GM21526 (cell line): Measurements from ENCODE around the gene ARHGAP19.

Source experiments
- ATAC-seq: cut with Tn5 transposase; IDR thresholded peaks from one replicate; pipeline ENCODE4 v1.9.1; 2021; ENCODE audit warnings: moderate library complexity; ENCODE audit not compliant: unreplicated experiment, low FRiP score

The ARHGAP19 gene

DNA sequence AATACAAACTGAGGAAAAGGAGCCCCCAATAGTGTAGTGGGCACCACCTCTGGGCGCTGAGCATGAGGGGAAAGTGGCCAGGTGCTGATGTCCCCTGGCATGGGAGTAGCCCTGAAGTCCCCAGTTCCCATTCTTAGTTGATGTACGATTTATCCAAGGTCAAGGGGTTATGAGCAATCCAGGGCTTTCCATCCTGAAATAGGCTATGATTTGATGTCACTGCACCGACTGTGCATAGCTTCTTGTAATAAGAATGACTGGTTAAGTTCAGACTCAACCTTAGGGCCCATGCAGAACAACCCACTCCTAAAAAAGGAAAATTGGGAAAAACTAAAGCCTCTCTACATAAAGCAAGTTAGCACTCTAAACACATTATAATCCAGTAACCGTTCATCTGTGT, 31.1 kb upstream of the ARHGAP19 start:
- ATAC-seq = no peak

DNA sequence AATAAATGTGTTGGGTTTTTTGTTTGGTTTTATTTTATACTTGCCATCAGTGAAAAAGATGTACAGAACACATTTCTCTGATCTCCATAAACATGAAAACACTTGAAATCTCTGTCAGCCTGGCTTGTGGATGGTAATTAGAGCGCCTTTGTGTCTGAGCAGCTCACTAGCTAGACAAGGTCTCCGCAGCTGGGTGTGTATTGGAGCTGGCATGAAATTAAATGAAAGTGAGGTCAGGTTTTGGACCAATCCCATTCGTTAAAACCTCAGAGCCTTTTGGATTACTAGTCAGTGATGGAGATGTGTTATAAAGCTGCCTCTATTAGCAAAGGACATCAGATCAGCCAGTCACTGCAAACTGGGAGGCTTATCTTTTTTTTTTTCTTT, 29.4 kb upstream of the ARHGAP19 start:
- no peak for ATAC-seq

DNA sequence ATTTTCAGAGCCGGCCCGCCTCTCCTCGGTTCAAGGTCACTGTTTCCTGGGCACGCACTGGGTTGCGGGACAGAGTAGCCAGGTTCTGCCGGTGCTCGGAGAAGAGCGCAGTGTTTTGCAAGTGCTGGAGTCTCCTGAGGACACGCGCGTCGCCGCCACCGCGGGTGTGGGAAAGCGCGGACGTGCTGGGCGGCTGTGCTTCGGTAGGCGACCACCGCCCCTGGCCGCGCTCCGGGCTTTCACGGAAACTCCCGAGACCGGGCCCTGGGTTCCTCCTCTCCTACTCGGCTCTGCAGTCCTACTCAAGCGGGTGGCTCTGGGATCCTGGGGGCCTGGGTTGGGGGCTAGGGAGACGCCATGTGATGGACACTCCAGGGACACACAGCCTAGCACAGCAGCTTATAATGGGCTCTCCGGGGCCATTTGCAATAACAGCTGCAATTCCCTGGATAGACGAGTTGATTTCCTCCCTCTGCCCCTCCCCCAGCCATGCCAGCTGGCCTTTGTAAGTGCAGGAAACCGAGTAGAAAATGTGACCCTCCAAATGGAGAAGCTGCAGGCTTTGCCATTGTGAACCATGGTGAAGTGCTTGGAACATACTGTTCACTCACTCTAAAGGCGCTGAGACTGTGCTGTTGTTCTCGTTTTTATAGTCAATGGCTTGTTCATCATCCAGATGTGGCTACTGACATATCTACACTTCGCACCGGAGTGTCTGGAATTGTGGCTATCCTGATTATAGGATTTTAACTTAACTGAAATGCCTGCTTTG, 28.8 kb upstream of the ARHGAP19 start:
- no peak for ATAC-seq

DNA sequence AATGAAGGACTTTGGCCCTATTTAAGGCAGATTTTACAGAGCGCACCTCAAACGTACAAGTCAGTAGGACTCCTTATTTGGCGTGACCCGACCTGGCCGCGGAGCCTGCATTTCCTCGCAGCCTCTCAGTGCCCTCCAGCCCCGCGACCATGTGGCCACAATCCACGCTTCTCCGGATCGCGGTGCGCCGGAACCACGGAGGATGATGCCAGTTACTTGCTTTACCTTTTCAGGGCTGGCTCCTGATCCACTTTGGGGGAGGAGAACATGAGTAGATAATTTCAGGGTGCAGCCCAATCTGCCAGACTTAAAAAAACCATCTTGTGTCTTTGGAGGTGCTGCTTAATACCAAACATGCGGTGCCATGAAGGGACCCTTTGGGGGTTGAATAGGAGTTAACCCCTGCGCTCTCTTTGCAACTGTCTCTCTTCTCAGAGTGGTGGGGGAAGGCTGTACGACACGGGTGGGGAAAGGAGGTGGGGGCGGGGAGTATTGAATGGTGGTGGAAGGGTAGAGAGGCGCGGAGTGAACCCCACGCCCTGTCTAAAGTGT, 28.1 kb upstream of the ARHGAP19 start:
- ATAC-seq = no peak

DNA sequence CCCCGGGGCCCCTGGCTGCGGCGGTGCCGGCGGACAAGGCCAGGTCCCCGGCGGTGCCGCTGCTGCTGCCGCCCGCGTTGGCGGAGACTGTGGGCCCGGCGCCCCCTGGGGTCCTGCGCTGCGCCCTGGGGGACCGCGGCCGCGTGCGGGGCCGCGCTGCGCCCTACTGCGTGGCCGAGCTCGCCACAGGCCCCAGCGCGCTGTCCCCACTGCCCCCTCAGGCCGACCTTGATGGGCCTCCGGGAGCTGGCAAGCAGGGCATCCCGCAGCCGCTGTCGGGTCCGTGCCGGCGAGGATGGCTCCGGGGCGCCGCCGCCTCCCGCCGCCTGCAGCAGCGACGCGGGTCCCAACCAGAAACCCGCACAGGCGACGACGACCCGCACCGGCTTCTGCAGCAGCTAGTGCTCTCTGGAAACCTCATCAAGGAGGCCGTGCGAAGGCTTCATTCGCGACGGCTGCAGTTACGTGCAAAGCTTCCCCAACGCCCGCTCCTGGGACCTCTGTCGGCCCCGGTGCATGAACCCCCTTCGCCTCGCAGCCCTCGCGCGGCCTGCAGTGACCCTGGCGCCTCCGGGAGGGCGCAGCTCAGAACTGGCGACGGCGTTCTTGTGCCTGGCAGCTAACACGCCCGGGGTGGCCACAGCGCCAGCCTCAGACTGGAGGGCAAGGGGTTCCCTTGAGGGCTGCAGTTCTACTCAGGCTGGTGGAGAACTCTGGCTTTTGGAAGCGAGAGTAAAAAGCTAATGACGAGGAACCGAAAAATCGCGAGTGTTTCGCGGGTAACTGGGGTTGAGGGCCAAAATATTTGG, 27.4 kb upstream of the ARHGAP19 start:
- peak; percentile 34 for ATAC-seq

DNA sequence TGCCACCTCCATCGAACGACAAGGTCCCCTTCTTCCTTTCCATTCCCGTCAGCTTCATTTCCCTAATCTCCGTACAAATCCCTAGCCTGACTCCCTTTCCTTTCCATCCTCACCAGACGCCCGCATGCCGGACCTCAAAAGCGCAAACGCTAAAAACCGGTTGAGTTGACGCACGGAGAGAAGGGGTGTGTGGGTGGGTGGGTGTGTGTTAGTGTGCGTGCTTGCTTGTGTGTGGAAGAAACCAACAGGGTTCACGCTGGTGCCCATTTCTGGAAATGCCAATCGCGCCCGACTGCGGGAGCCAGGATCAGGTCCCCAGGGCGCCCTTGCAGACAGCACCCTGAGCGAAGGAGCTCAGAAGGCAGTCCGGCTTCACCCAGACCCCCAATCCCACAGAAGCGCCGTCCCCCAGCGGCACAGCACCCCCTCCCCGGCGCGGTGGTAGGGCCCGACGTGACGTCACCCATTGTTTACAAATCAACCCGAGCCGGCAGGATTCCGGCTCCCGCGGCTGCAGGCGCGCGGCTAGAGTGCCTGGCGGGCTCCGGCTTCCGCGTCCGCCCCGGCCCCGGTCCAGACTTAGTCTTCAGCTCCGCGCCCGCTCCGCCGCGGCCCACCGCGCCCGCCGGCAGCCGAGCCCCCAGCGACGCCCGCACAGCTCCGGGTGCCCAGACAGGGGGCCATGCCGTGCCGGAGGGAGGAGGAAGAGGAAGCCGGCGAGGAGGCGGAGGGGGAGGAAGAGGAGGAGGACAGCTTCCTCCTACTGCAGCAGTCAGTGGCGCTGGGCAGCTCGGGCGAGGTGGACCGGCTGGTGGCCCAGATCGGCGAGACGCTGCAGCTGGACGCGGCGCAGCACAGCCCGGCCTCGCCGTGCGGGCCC, 26.6 kb upstream of the ARHGAP19 start, which contains the start of gene FRAT1:
Gene FRAT1 (plus strand): TSS at position 500 of the 880 bp plus-strand sequence. CDS start 183 bp downstream, at position 683.
- peak; percentile 70 for ATAC-seq

DNA sequence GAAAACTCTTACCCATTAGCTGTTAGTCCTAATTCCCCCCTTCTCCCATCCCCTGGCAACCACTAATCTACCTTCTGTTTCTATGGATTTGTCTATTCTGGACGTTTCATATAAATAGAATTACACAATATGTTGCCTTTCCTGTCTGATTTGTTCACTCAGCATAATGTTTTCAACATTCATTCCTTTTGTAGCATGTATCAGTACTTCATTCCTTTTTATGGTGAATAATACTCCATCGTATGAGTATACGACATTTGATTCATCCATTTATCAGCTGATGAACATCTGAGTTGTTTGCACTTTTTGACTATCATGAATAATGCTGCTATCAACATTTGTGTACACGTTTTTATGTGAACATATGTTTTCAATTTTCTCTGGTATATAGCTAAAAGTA, 22.2 kb upstream of the ARHGAP19 start:
- ATAC-seq = no peak

DNA sequence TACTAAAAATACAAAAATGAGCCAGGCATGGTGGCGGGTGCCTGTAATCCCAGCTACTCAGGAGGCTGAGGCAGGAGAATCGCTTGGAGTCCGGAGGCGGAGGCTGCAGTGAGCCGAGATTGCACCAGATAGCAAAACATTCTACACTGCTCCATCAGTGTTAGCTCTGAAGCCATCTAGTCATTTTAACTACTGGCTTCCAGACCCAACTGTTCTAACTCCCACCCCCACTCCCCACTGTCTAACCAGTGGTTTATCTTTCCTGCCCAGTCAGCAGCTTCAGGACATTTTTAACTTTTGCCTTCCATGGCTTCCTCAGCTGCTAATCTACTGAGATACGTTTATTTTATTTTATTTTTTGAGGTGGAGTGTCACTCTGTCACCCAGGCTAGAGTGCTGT, 20.5 kb upstream of the ARHGAP19 start:
- ATAC-seq = no peak

DNA sequence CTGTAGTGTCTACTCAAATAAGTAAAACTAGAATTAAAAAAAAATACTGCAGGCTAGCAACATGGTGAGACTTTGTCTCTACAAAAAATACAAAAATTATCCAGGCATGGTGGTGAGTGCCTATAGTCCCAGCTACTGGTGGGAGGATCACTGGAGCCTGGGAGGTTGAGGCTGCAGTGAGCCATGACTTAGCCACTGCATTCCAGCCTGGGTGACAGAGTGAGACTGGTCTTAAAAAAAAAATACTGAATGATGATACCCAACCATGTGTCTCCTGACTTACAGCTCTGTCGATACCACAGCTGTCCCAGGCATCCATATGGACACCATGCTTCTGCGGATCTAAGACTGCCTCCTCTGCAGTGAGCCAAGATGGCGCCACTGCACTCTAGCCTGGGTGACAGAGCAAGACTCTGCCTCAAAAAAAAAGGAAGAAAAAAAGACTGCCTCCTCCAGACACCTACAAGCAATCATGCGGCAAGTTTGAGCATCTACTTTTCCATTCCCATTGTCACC, 18.7 kb upstream of the ARHGAP19 start:
- no peak for ATAC-seq

DNA sequence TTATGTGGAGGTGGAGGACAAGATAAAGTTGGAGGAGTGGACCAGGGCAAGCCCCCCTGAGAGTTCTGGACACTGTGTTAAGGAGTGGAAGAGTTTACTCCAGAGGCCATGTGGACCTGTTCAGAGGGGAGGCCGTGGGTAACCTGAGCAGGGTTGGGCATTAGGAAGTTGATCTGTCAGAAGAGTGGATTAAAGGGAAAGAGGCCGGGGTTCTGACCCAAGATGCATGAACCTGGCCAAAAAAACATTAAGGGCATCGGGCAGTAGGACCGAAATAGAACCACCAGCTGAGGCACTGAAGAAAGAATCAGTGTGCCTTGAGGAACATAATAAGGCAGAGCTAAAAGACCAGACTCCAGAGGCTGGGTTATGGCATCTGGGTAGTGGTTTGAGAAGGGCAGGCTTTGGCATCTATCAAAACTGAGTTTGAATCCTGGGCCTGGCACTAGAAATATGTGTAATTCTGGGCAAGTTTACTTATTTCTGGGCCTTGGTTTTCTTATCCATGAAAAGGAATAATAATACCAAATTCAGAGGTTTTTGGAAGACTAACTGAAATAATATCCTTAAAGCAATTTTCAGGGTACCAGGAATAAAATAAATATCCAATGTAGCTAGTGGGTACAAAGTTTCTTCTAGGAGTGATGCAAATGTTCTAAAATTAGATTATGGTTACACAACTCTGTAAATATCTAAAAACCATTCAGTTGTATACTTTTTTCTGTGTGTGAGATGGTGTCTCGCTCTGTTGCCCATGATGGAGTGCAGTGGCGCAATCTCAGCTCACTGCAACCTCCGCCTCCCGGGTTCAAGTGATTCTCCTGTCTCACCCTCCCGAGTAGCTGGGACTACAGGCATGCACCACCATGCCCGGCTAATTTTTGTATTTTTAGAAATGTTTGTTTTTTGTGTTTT, 15.7 kb upstream of the ARHGAP19 start:
- ATAC-seq = no peak

DNA sequence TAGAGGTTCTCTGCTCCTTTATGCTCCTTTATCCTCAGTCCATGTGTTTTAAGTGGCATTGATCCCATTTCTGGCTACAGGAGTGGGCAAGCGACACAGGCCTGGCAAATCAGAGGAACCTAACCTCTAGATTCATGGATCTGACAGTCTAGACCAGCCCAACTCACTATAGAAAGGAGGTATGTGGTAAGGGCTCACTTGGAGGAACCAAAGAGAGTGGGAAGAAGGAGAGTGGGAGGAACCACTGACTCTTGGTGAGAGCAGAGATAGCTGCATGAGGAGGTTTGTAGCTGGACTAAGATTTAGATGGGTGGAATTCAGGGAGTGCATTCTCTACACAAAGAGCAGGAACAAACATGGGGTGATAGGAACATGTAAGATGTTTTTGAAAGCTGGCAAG, 15.0 kb upstream of the ARHGAP19 start:
- ATAC-seq = no peak

DNA sequence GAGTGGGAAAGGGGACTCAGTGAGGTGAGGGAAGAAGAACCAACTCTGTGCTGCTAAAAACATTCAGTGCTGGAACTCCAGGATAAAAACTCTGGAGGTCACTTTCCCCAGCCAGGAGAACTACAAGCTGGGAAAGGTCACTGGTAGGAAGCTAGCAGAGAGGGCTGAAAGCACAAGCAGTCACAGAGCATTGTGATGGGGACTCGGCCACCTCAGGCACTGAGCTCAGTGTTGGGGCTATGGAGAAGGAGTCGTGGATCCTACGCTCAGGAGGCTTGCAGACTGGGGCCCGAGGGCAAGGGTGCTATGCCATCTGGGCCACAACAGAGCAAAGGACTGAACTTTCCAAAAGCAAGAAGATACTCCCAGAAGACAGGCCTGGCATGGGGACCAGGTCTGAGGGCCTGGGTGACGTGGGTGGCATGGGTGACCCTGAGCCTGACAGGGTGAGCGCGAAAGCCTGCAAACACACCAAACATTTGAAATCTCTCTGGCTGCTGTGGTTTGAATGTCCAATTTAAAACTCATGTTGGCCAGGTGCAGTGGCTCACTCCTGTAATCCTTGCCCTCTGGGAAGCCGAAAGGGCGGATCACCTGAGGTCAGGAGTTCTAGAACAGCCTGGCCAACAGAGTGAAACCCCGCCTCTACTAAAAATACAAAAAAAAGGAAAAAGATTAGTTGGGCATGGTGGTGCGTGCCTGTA, 9.8 kb upstream of the ARHGAP19 start:
- ATAC-seq = no peak

DNA sequence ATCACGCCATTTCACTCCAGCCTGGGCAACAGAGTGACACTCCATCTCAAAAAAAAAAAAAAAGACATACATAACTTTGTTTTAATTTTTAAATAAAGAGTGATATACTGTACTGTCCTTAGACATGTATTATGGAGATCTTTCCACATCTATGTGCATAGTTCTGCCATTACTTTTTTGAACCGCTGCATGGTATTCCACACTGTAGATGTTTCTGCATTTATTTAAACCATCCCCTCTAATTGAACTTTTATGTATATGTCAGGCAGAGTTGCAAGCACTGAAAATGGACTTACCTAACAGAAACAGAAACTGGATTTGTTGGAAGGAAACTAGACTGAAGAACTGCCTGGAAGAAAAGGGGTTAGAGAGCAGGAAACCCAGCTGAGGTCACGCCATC, 8.5 kb upstream of the ARHGAP19 start:
- no peak for ATAC-seq

DNA sequence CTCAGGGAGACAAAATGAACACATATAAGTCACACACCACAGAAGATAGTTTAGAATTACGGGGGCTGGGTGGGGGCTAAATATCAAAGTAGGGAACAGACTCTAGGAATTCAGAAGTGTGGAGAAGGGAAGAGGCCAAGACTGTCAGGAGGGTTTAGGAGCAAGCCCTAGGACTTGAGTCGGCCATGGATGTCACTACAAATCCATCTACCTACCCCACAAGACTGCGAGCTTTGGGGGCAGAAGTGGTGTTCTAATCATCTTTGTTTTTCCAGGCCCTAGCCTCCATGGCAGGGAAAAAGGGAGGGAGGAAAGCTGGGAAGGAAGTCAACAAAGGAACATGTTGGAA, 5.8 kb upstream of the ARHGAP19 start:
- no peak for ATAC-seq

DNA sequence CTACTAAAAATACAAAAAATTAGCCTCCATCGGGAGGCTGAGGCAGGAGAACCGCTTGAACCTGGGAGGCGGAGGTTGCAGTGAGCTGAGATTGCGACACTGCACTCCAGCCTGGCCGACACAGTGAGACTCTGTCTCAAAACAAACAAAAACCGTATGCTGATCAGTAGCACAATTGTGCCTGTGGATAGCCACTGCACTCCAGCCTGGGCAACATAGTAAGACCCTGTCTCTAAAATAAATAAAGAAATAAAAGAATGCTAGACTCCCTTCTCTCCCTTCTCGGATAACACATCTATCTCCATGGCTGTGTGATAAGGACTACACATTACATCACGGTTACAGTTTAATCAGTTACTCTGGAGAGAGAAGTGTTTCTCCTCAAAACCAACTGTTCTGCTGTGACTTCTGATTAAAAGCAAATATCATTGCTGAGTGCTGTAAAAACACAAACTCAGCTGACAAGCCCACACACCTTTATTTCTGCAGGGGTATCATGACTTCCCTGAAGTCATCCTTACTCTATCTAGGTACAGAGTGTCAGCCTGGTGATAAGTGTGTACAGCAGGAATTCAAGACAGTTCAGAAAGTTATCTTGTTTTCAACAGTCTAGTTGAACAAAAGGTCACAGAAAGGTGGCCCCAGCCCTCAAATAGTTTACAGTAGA, 5.3 kb upstream of the ARHGAP19 start:
- no peak for ATAC-seq

DNA sequence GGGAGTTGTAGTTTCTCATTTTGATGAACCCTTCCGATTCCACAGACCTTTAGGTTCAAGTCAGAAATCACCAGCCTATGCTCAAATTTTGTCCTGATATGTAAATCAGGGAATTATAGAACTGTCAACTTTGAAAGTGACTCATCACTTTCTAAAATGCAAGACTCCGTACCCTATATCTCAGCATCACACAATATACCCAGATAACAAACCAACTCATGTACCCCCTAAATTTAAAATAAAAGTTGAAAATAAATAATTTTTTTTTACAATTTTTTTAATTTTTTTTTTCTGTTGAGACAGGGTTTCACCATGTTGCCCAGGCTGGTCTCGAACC, 393 bp upstream of the ARHGAP19 start:
- peak; percentile 1 for ATAC-seq

DNA sequence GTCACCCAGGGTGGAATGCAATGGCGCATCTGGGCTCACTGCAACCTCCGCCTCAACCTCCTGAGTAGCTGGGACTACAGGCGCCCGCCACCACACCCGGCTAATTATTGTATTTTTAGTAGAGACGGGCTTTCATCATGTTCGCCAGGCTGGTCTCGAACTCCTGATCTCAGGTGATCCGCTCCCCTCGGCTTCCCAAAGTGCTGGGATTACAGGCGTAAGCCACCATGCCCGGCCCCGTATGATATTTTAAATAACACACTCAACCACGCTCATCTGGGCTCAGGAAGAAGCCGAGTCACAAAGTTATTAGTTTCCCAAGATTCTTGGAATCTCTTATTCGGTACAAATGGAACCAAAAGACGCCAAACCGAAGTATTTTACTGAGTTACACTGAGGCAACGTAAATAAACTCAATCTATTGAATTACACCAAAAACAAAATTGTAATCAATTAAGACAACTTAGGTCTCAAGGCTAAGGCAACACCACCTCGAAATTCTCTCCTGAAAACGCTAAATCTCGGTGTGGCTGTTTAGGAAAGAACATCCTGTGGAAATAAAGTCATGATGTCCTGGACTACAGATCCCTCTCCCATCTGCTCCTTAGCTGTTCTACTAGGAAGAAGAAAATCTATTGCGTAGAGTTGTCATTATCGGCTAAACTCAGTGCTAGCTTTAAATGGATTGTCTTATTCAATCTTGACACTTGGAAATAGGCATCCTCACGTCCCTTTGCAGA, 910 bp downstream of the ARHGAP19 start:
- ATAC-seq = no peak
